Neuronal stem cell (in vitro differentiated cells): ENCODE data around the gene ADAP1.

Source experiments
- DNase-seq: peaks from one replicate; pipeline ENCODE4 v3.0.0-alpha.2; 2013; ENCODE audit warnings: low spot score
- H2AFZ ChIP-seq: one replicate; pipeline ENCODE4 v1.6.1; 2013; ENCODE audit warnings: mild to moderate bottlenecking, low read length, inconsistent platforms
- H2AK5ac ChIP-seq: 2 replicates; pipeline ENCODE4 v1.6.1; 2013; ENCODE audit warnings: low read depth, mild to moderate bottlenecking, inconsistent platforms, low read length, moderate library complexity, mixed read lengths
- H2BK120ac ChIP-seq: 2 replicates; pipeline ENCODE4 v1.6.1; 2013; ENCODE audit warnings: low read depth, mild to moderate bottlenecking, inconsistent platforms, low read length, moderate library complexity, mixed read lengths
- H2BK12ac ChIP-seq: one replicate; pipeline ENCODE4 v1.6.1; 2013; ENCODE audit warnings: low read length, inconsistent platforms
- H2BK15ac ChIP-seq: 2 replicates; pipeline ENCODE4 v1.6.1; 2013; ENCODE audit warnings: mild to moderate bottlenecking, low read length, inconsistent platforms, mixed read lengths
- H2BK5ac ChIP-seq: one replicate; pipeline ENCODE4 v1.6.1; 2013; ENCODE audit warnings: inconsistent platforms, mild to moderate bottlenecking, low read length, moderate library complexity
- H3K14ac ChIP-seq: one replicate; pipeline ENCODE4 v1.6.1; 2013; ENCODE audit warnings: low read length, inconsistent platforms
- H3K18ac ChIP-seq: 2 replicates; pipeline ENCODE4 v1.6.1; 2013; ENCODE audit warnings: low read length, inconsistent platforms
- H3K23ac ChIP-seq: 2 replicates; pipeline ENCODE4 v1.6.1; 2013; ENCODE audit warnings: low read depth, mild to moderate bottlenecking, mixed read lengths, low read length, inconsistent platforms; ENCODE audit not compliant: poor library complexity
- H3K27ac ChIP-seq: replicated peaks from 3 replicates; pipeline ENCODE4 v1.5.1; 2013; ENCODE audit warnings: low read length, inconsistent platforms
- H3K27me3 ChIP-seq, 3 experiments: 2 replicates each; pipeline ENCODE4 v1.6.1; 2013; ENCODE audit warnings: low read length in 3 of 3, mild to moderate bottlenecking in 2 of 3, inconsistent platforms in 1 of 3, low read depth in 1 of 3, mixed read lengths in 1 of 3, moderate library complexity in 1 of 3; ENCODE audit not compliant: control insufficient read depth in 3 of 3, insufficient read depth in 3 of 3
- H3K36me3 ChIP-seq, 2 donors: replicated peaks in 1 of 2; 2 replicates each; pipeline ENCODE4 v1.6.1; 2013; ENCODE audit warnings: low read length in 2 of 2; ENCODE audit not compliant: control insufficient read depth in 2 of 2, insufficient read depth in 2 of 2
- H3K4ac ChIP-seq: 2 replicates; pipeline ENCODE4 v1.6.1; 2013; ENCODE audit warnings: inconsistent platforms, mild to moderate bottlenecking, low read length, moderate library complexity
- H3K4me1 ChIP-seq, 2 donors: 1 replicate in 1 of 2; 2 replicates in 1 of 2; pipeline ENCODE4 v1.6.1; 2013; ENCODE audit warnings: low read length in 2 of 2, low read depth in 1 of 2; ENCODE audit not compliant: control insufficient read depth in 2 of 2, insufficient read depth in 1 of 2
- H3K4me2 ChIP-seq: one replicate; pipeline ENCODE4 v1.6.1; 2013; ENCODE audit warnings: mild to moderate bottlenecking, low read length, inconsistent platforms; ENCODE audit not compliant: insufficient read depth, poor library complexity, severe bottlenecking
- H3K4me3 ChIP-seq, 2 donors: 2 replicates each; pipeline ENCODE4 v1.5.1; 2013; ENCODE audit warnings: low read length in 2 of 2, mild to moderate bottlenecking in 2 of 2, inconsistent platforms in 1 of 2, moderate library complexity in 1 of 2
- H3K79me1 ChIP-seq: one replicate; pipeline ENCODE4 v1.6.1; 2013; ENCODE audit warnings: low read depth, mild to moderate bottlenecking, inconsistent platforms, low read length, moderate library complexity
- H3K9ac ChIP-seq: one replicate; pipeline ENCODE4 v1.6.1; 2013; ENCODE audit warnings: mild to moderate bottlenecking, low read depth, low read length, inconsistent platforms; ENCODE audit not compliant: poor library complexity
- H3K9me3 ChIP-seq, 2 donors: replicated peaks in 1 of 2; 2 replicates each; pipeline versions ENCODE3 to v1.6.1; 2013; ENCODE audit warnings: low read length in 2 of 2, mild to moderate bottlenecking in 2 of 2, inconsistent platforms in 1 of 2, low read depth in 1 of 2, mixed read lengths in 1 of 2, moderate library complexity in 1 of 2; ENCODE audit not compliant: control insufficient read depth in 2 of 2, insufficient read depth in 1 of 2
- H4K8ac ChIP-seq: one replicate; pipeline ENCODE4 v1.6.1; 2013; ENCODE audit warnings: low read depth, mild to moderate bottlenecking, inconsistent platforms, low read length, moderate library complexity
- H4K91ac ChIP-seq: one replicate; pipeline ENCODE4 v1.6.1; 2013; ENCODE audit warnings: low read length, low read depth, mild to moderate bottlenecking, inconsistent platforms; ENCODE audit not compliant: poor library complexity
- WGBS, 2 donors: extraction: QIAGEN DNeasy Blood & Tissue Kit; methylation state at CpG; one replicate each; pipeline ENCODE4 v1.1.7; 2013; ENCODE audit warnings: missing lambda C conversion rate in 2 of 2, mixed read lengths in 1 of 2; ENCODE audit not compliant: insufficient read length in 2 of 2, insufficient replicate concordance in 1 of 2; ENCODE audit errors: extremely low coverage in 2 of 2; 5-methylcytosine and 5-hydroxymethylcytosine counted together

Gene ADAP1

DNA sequence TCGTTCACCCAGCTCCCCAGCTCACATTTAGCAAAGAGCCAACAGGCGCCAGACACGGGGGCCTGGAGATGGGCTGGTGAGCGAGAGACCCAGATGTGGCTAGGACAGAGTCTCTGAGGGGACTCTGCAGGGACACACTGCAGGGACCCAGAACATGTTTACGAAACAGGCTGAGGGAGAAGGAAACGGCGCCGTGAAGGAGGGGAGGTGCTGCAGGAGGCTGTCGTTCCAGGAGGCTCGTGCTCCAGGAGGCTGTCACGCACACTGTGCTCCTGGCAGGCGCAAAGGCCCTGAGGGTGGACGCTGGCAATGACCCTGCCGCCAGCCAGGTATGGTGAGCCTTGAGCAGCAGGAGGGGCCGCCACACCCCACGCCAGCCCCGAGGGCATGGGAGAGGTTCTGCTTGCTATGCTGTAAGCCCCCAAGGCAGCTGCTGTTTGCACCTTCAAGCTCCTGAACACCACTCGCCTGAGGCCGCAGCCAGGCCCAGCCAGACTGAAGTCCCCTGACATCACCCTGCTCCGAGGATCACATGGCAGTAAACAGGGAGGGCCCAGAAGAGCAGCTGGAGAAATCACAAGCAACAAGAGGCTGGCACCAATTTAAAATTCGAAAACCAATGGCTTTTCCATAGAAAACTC lies 27.3 kb downstream of the ADAP1 start:
- Histone ChIP-seq H3K27me3 (peaks cover 0 to 13% (median 0%) of the 10 kb centered on the region in 3 experiments), H4K8ac (no peak overlapping the region), H3K14ac (no peak overlapping the region), H3K18ac (no peak overlapping the region), H2BK15ac (no peak overlapping the region), H3K23ac (peak overlapping the region; percentile 80), H3K9me3 (no peaks in the 10 kb centered on the region), H3K27ac (no peak overlapping the region), H3K9ac (no peak overlapping the region), H3K79me1 (no peaks in the 10 kb centered on the region), H3K4me1 (peaks cover 7 to 11% of the 10 kb centered on the region in 2 donors), H4K91ac (no peak overlapping the region), H2AK5ac (no peak overlapping the region), H3K4ac (no peak overlapping the region), H3K4me3 (peak overlapping the region in 1 of 2 donors; percentile 6), H2BK12ac (no peak overlapping the region), H3K4me2 (no peak overlapping the region), H2BK120ac (no peak overlapping the region), H2AFZ (no peak overlapping the region), H2BK5ac (no peak overlapping the region), H3K36me3 (no peaks in the 10 kb centered on the region)
- WGBS, 2 donors: no CpG with 5 or more reads among the region's 21 CpGs
- no peak for DNase-seq

DNA sequence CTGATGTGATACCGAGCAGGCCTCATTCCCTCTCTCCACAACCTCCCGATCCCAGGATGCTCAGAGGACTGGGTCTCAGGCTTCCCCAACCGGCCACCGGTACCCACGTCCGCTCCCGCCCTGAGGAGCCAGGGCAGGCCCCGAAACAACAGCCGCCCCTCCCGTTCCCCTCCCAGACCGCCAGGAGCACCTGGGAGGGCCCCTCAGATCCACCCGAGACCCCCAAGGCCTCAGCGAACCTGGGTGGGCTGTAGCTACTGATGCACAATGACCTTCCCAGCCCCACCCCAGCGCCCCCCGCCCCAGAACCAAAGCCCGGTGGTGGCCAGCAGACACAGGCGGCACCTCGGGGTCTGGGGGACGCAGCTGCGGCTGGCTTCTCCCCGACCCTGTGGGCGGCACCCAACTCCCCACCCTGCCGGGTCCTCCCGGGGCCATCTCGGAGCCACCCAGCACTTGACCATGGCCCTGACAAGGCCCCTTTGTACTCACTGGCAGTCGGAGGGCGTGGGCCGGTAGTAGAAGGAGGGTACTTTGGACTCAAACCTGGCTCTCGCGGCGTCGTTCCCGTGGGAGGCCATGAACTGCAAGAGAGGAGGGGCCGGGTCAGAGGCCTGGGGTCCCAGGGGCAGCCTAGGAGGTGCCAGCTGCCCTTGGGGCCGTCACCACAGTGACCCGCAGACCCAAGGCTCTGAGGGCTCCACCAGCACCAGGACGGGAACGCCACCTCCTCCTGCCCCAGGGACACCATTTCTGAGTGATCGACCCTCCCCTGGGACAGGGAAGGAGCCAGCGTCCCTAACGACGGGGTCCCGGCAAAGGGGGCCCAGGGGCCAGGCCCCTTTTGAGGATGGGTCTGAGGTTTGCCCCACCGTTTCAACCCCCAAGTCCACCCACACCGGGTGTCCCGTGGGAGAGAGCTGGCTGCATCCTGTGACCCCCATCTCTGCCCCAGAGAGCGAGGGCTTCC lies 28.1 kb downstream of the ADAP1 start:
- no peak overlapping the region for H4K91ac ChIP-seq
- no CpG with 5 or more reads among the region's 47 CpGs for WGBS, 2 donors
- H3K4me2 ChIP-seq: no peak overlapping the region
- H3K4ac ChIP-seq: no peak overlapping the region
- H2BK12ac ChIP-seq: no peak overlapping the region
- peak overlapping the region; percentile 43 for H2BK15ac ChIP-seq
- H3K4me1 ChIP-seq: peaks cover 7 to 11% of the 10 kb centered on the region in 2 donors
- no peaks in the 10 kb centered on the region for H3K79me1 ChIP-seq
- H3K14ac ChIP-seq: peak overlapping the region; percentile 71
- H3K18ac ChIP-seq: peak overlapping the region; percentile 57
- no peaks in the 10 kb centered on the region for H3K36me3 ChIP-seq
- H3K9me3 ChIP-seq: no peaks in the 10 kb centered on the region
- no peak overlapping the region for H3K4me3 ChIP-seq
- H3K27ac ChIP-seq: no peak overlapping the region
- H3K23ac ChIP-seq: peak overlapping the region; percentile 80
- no peak overlapping the region for H4K8ac ChIP-seq
- peak overlapping the region; percentile 82 for H2BK5ac ChIP-seq
- DNase-seq: no peak
- H3K27me3 ChIP-seq: peaks cover 0 to 13% (median 0%) of the 10 kb centered on the region in 3 experiments
- H3K9ac ChIP-seq: no peak overlapping the region
- no peak overlapping the region for H2BK120ac ChIP-seq
- H2AK5ac ChIP-seq: peak overlapping the region; percentile 52
- H2AFZ ChIP-seq: peak overlapping the region; percentile 22

DNA sequence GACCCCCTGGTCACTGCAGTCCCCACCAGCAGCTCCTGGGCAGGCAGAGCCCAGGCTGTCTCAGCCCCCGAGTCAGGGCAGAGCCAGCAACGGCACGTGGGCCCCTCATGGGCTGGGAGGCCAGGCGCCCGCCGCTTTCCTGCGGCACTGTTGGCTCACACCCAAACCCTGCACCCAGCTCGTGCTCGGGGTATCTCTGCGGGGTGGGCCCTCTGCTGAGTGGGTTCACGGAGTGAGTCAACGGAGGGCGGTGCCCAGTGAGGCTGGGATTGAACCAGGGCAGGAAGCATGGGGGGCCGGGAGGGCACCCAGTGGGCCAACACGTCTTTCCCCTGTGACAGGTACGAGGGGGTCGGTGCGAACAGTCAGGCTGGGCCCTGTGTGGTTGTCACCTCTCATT lies 28.9 kb downstream of the ADAP1 start:
- peak overlapping the region; percentile 52 for H2AK5ac ChIP-seq
- H3K4me1 ChIP-seq: peaks cover 7 to 11% of the 10 kb centered on the region in 2 donors
- no CpG with 5 or more reads among the region's 18 CpGs for WGBS, 2 donors
- no peak overlapping the region for H4K8ac ChIP-seq
- peak overlapping the region; percentile 43 for H2BK15ac ChIP-seq
- H2BK5ac ChIP-seq: peak overlapping the region; percentile 82
- no peak overlapping the region for H3K23ac ChIP-seq
- peak overlapping the region; percentile 8 for H3K18ac ChIP-seq
- H3K9ac ChIP-seq: no peak overlapping the region
- no peak overlapping the region for H2BK120ac ChIP-seq
- H2BK12ac ChIP-seq: no peak overlapping the region
- H3K27me3 ChIP-seq: peaks cover 0 to 9% (median 0%) of the 10 kb centered on the region in 3 experiments
- H3K27ac ChIP-seq: no peak overlapping the region
- no peaks in the 10 kb centered on the region for H3K36me3 ChIP-seq
- H3K4me3 ChIP-seq: no peak overlapping the region
- no peak overlapping the region for H3K4me2 ChIP-seq
- H2AFZ ChIP-seq: no peak overlapping the region
- H3K79me1 ChIP-seq: no peaks in the 10 kb centered on the region
- H3K14ac ChIP-seq: peak overlapping the region; percentile 71
- H4K91ac ChIP-seq: peak overlapping the region; percentile 53
- no peaks in the 10 kb centered on the region for H3K9me3 ChIP-seq
- H3K4ac ChIP-seq: no peak overlapping the region
- no peak for DNase-seq
